Central memory CD8-positive, alpha-beta T cell (primary cell): ENCODE measurements around the gene SPRR4.

ENCODE experiments used
- ATAC-seq: fragments of 150-1000 bp; cut with Tn5 transposase; replicated peaks from 2 replicates; pipeline ENCODE4 v1.10.0; 2022; ENCODE audit warnings: mild to moderate bottlenecking, moderate FRiP score, moderate number of reproducible peaks; ENCODE audit not compliant: poor library complexity, severe bottlenecking; ENCODE audit errors: extremely low read depth
- DNase-seq, 2 donors: peaks; one replicate each; pipeline ENCODE4 v3.0.0; 2021; ENCODE audit warnings: low spot score in 2 of 2
- H3K27ac Mint-ChIP-seq: one replicate; pipeline ENCODE4 v1.8.0; 2022; ENCODE audit warnings: low read depth, mild to moderate bottlenecking, moderate library complexity, mixed read lengths
- H3K27me3 Mint-ChIP-seq: one replicate; pipeline ENCODE4 v1.8.0; 2022; ENCODE audit warnings: mixed read lengths
- H3K36me3 Mint-ChIP-seq: one replicate; pipeline ENCODE4 v1.8.0; 2022; ENCODE audit warnings: mild to moderate bottlenecking, moderate library complexity, mixed read lengths; ENCODE audit not compliant: insufficient read depth
- H3K4me1 Mint-ChIP-seq: one replicate; pipeline ENCODE4 v1.8.0; 2022; ENCODE audit warnings: mixed read lengths
- H3K4me3 Mint-ChIP-seq: one replicate; pipeline ENCODE4 v1.8.0; 2022; ENCODE audit warnings: mild to moderate bottlenecking, moderate library complexity, mixed read lengths
- H3K9me3 Mint-ChIP-seq: one replicate; pipeline ENCODE4 v1.8.0; 2022; ENCODE audit warnings: mixed read lengths

Gene SPRR4

GRCh38 chr1:152954436-152954835 is 16.0 kb upstream of the SPRR4 start:
- Mint-ChIP-seq H3K36me3 (no peaks in the 10 kb centered on the region), H3K27ac (no peak overlapping the region), H3K27me3 (peaks cover 45% of the 10 kb centered on the region), H3K4me3 (no peak overlapping the region), H3K4me1 (no peaks in the 10 kb centered on the region), H3K9me3 (no peaks in the 10 kb centered on the region)
- DNase-seq (no peak), ATAC-seq (no peak)

GRCh38 chr1:152957561-152957960 is 12.9 kb upstream of the SPRR4 start:
- ATAC-seq: no peak
- no peak overlapping the region for H3K27ac Mint-ChIP-seq
- H3K36me3 Mint-ChIP-seq: no peaks in the 10 kb centered on the region
- no peak overlapping the region for H3K4me3 Mint-ChIP-seq
- no peaks in the 10 kb centered on the region for H3K9me3 Mint-ChIP-seq
- peaks cover 31% of the 10 kb centered on the region for H3K27me3 Mint-ChIP-seq
- no peaks in the 10 kb centered on the region for H3K4me1 Mint-ChIP-seq
- no peak for DNase-seq

GRCh38 chr1:152959273-152959672 is 11.2 kb upstream of the SPRR4 start:
- Mint-ChIP-seq H3K4me3 (no peak overlapping the region), H3K9me3 (no peaks in the 10 kb centered on the region)
- DNase-seq: no peak

GRCh38 chr1:152959801-152960451 is 10.5 kb upstream of the SPRR4 start:
- Mint-ChIP-seq H3K9me3 (no peaks in the 10 kb centered on the region), H3K4me1 (no peaks in the 10 kb centered on the region), H3K27me3 (peaks cover 34% of the 10 kb centered on the region), H3K27ac (no peak overlapping the region), H3K4me3 (no peak overlapping the region), H3K36me3 (no peaks in the 10 kb centered on the region)
- ATAC-seq: no peak
- DNase-seq: no peak

More at GRCh38 chr1:152959273-152959672, 11.2 kb upstream of the SPRR4 start:
- Mint-ChIP-seq H3K36me3 (no peaks in the 10 kb centered on the region), H3K4me1 (no peaks in the 10 kb centered on the region), H3K27me3 (peaks cover 30% of the 10 kb centered on the region), H3K27ac (no peak overlapping the region)
- no peak for ATAC-seq

GRCh38 chr1:152960452-152961044 is 9.9 kb upstream of the SPRR4 start:
- Mint-ChIP-seq H3K9me3 (no peaks in the 10 kb centered on the region), H3K27ac (no peak overlapping the region), H3K4me3 (no peak overlapping the region), H3K36me3 (no peaks in the 10 kb centered on the region), H3K27me3 (peaks cover 40% of the 10 kb centered on the region), H3K4me1 (no peaks in the 10 kb centered on the region)
- no peak for ATAC-seq
- DNase-seq: no peak

GRCh38 chr1:152961226-152961891 is 9.1 kb upstream of the SPRR4 start:
- ATAC-seq (no peak), DNase-seq (no peak)
- Mint-ChIP-seq H3K4me3 (no peak overlapping the region), H3K9me3 (no peaks in the 10 kb centered on the region), H3K36me3 (no peaks in the 10 kb centered on the region), H3K27ac (no peak overlapping the region), H3K27me3 (peaks cover 45% of the 10 kb centered on the region), H3K4me1 (no peaks in the 10 kb centered on the region)

- no peak overlapping the region for H3K4me3 Mint-ChIP-seq
- peaks cover 53% of the 10 kb centered on the region for H3K27me3 Mint-ChIP-seq
- H3K36me3 Mint-ChIP-seq: no peaks in the 10 kb centered on the region
- ATAC-seq (no peak), DNase-seq (no peak)
- no peak overlapping the region for H3K27ac Mint-ChIP-seq
- H3K4me1 Mint-ChIP-seq: no peaks in the 10 kb centered on the region
- H3K9me3 Mint-ChIP-seq: no peaks in the 10 kb centered on the region
Observed at GRCh38 chr1:152962876-152963415, 7.5 kb upstream of the SPRR4 start.

GRCh38 chr1:152964536-152964935 is 5.9 kb upstream of the SPRR4 start:
- H3K36me3 Mint-ChIP-seq: no peaks in the 10 kb centered on the region
- no peak for DNase-seq
- H3K4me3 Mint-ChIP-seq: no peak overlapping the region
- H3K27ac Mint-ChIP-seq: no peak overlapping the region
- H3K27me3 Mint-ChIP-seq: peaks cover 43% of the 10 kb centered on the region
- no peak for ATAC-seq
- H3K9me3 Mint-ChIP-seq: no peaks in the 10 kb centered on the region
- H3K4me1 Mint-ChIP-seq: no peaks in the 10 kb centered on the region

- Mint-ChIP-seq H3K4me3 (no peak overlapping the region), H3K27ac (no peak overlapping the region), H3K27me3 (peaks cover 43% of the 10 kb centered on the region), H3K36me3 (peaks cover 3% of the 10 kb centered on the region), H3K4me1 (no peaks in the 10 kb centered on the region), H3K9me3 (no peaks in the 10 kb centered on the region)
- no peak for DNase-seq
- no peak for ATAC-seq
Observed at GRCh38 chr1:152965853-152966252, 4.6 kb upstream of the SPRR4 start.

- ATAC-seq (no peak), DNase-seq (no peak)
- no peaks in the 10 kb centered on the region for H3K9me3 Mint-ChIP-seq
- H3K27me3 Mint-ChIP-seq: peaks cover 49% of the 10 kb centered on the region
- no peak overlapping the region for H3K4me3 Mint-ChIP-seq
- peaks cover 3% of the 10 kb centered on the region for H3K36me3 Mint-ChIP-seq
- H3K4me1 Mint-ChIP-seq: no peaks in the 10 kb centered on the region
- no peak overlapping the region for H3K27ac Mint-ChIP-seq
Observed at GRCh38 chr1:152967201-152967600, 3.2 kb upstream of the SPRR4 start.

GRCh38 chr1:152968248-152968647 is 2.2 kb upstream of the SPRR4 start:
- H3K4me3 Mint-ChIP-seq: no peak overlapping the region
- H3K27me3 Mint-ChIP-seq: peaks cover 58% of the 10 kb centered on the region
- no peak for DNase-seq
- H3K36me3 Mint-ChIP-seq: peaks cover 3% of the 10 kb centered on the region
- ATAC-seq: no peak
- no peak overlapping the region for H3K27ac Mint-ChIP-seq
- no peaks in the 10 kb centered on the region for H3K4me1 Mint-ChIP-seq
- no peaks in the 10 kb centered on the region for H3K9me3 Mint-ChIP-seq

- Mint-ChIP-seq H3K27me3 (peaks cover 58% of the 10 kb centered on the region), H3K9me3 (no peaks in the 10 kb centered on the region), H3K4me3 (no peak overlapping the region), H3K36me3 (peaks cover 3% of the 10 kb centered on the region), H3K27ac (no peak overlapping the region), H3K4me1 (no peaks in the 10 kb centered on the region)
- DNase-seq (no peak), ATAC-seq (no peak)
Observed at GRCh38 chr1:152969036-152969435, 1.4 kb upstream of the SPRR4 start.
